Liver (tissue), 3 donors: Measurements from ENCODE around the gene FAM131B.

Experiments used
- CTCF ChIP-seq: fragments of 150-350 bp; IDR thresholded peaks from 2 replicates; pipeline ENCODE4 v1.5.1; 2017; ENCODE audit warnings: improper control_type of control experiment, low read depth, low read length; ENCODE audit not compliant: missing input control
- RAD21 ChIP-seq, 2 donors: IDR thresholded peaks; 2 replicates each; pipeline ENCODE4 v1.6.1; 2016; ENCODE audit warnings: antibody characterized with exemption in 2 of 2, mild to moderate bottlenecking in 2 of 2
- donor health status: healthy.
- donor health status: healthy.

- TF ChIP-seq CTCF (peak; percentile 15), RAD21 (IDR thresholded peaks at IDR 0.05) (peak; percentile 39 to 55)
Observed at GRCh38 chr7:143408686-143409561, 46.4 kb upstream of the FAM131B start, which contains the start of gene EPHA1.
